Heart right ventricle (tissue), 16 donors: ENCODE measurements around the gene EBP. TPM values are rescaled to one million over a fixed set of nuclear protein-coding genes. Genes with fewer than 3 reads are reported as not detected.

Source experiments
- ATAC-seq, 8 donors: fragments of 200-7000 bp; cut with Tn5 transposase; one replicate each; pipeline ENCODE4 v1.9.1; 2020; ENCODE audit warnings: mild to moderate bottlenecking in 8 of 8, moderate library complexity in 8 of 8, moderate number of reproducible peaks in 1 of 8
- DNase-seq, 2 donors: peaks; one replicate each; pipeline ENCODE4 v3.0.0-alpha.2; 2020
- H3K27ac ChIP-seq, 10 donors: fragments of 200-600 bp; sonication (generic) in 2 of 10; one replicate each; pipeline versions ENCODE4 v1.5.0 to v1.8.0; 2020 to 2022; ENCODE audit warnings: mild to moderate bottlenecking in 3 of 10
- H3K27me3 ChIP-seq, 7 donors: fragments of 200-600 bp; one replicate each; pipeline ENCODE4 v1.8.0; 2021 to 2022; ENCODE audit warnings: mild to moderate bottlenecking in 2 of 7
- H3K36me3 ChIP-seq, 9 donors: fragments of 200-600 bp; sonication (generic) in 1 of 9; one replicate each; pipeline versions ENCODE4 v1.5.0 to v1.8.0; 2020 to 2022; ENCODE audit warnings: mild to moderate bottlenecking in 2 of 9
- H3K4me1 ChIP-seq, 9 donors: fragments of 200-600 bp; sonication (generic) in 1 of 9; one replicate each; pipeline versions ENCODE4 v1.5.0 to v1.8.0; 2020 to 2022; ENCODE audit warnings: mild to moderate bottlenecking in 4 of 9
- H3K4me3 ChIP-seq, 10 donors: fragments of 200-600 bp; sonication (generic) in 2 of 10; one replicate each; pipeline versions ENCODE4 v1.5.0 to v1.8.0; 2020 to 2022; ENCODE audit warnings: mild to moderate bottlenecking in 7 of 10, moderate library complexity in 2 of 10
- H3K9me3 ChIP-seq, 11 donors: fragments of 200-600 bp in 10 of 11; sonication (generic) in 2 of 11; one replicate each; pipeline versions ENCODE4 v1.5.0 to v1.8.0; 2013 to 2022; ENCODE audit warnings: mild to moderate bottlenecking in 2 of 11, control low read depth in 1 of 11, moderate library complexity in 1 of 11
- WGBS, 2 donors: extraction: QIAGEN DNeasy Blood & Tissue Kit; methylation state at CpG; one replicate each; pipeline ENCODE4 v1.1.7; 2013; ENCODE audit warnings: inconsistent platforms in 1 of 2; 5-methylcytosine and 5-hydroxymethylcytosine counted together
- intact Hi-C, 10 donors: fragments of 100-400 bp; cut with DNase I; formaldehyde crosslinking; loops; one replicate each; pipeline versions ENCODE4 v1.11.1 to v1.14.2; 2022
- polyA plus RNA-seq, 2 donors: library from polyadenylated mRNA; stranded (reverse); fragments of 200-250 nt; gene quantifications; one replicate each; pipeline ENCODE4 v1.2.3, GENCODE V29; 2013
- total RNA-seq, 10 donors: library from RNA; stranded (reverse); fragmentation: NEBNext Ultra II Directional in 3 of 10; extraction: Animal tissue kit (Norgen Biotek cat#: 25700) in 3 of 10; gene quantifications; one replicate each; pipeline versions ENCODE4 v1.2.1 to v1.2.4, GENCODE V29; 2021 to 2023
- TF ChIP-seq, protein P1 (sequence below), 9 donors: fragments of 200-600 bp; sonication (generic) in 2 of 9; IDR thresholded peaks; one replicate each; pipeline versions ENCODE4 v1.5.0 to v1.8.0; 2021 to 2022; ENCODE audit warnings: antibody characterized with exemption in 9 of 9, mild to moderate bottlenecking in 5 of 9, moderate library complexity in 1 of 9
- donor health status: Arrhythmogenic right ventricular cardiomyopathy.
- donor health status: ischemic (EF 13 %, LVEDD 7.1; RV severe dilation, severe dysfunction).
- donor health status: healthy with polysubstance abuse.
- donor health status: DM: no; HTN: yes; CAD: no.
- donor health status: DM: no; HTN: no; CAD: no.
- donor health status: ischemic (EF 25% LVEDD 6.9; RV normal size, moderate dysfunction).
- donor health status: ischemic (EF 25% LVEDD 5.7; RV mildly dilated, moderate dysfunction).
- donor health status: healthy.
- donor health status: DM: yes; HTN: yes; CAD: no.
- donor health status: Ischemic cardiomyopathy.
- donor health status: ischemic (EF 35%, LVEDD 5.7; RV mildly dilated, moderate dysfunction).
- donor health status: nonischemic (EF 11% LVEDD 7.7; RV severe dilation, severe dysfunction).
- donor health status: DM: yes; HTN: yes; CAD: no.
- donor health status: PGD.
- donor health status: ischemic (EF 29% LVEDD 5.4; RV normal size, mild dysfunction).
- donor health status: nonischemic (EF 23%, LVEDD 6.1; RV moderate dilation, normal function).

EBP gene
- total and polyA plus RNA-seq, 12 donors: 35.1 to 128 (median 55.9) TPM

DNA sequence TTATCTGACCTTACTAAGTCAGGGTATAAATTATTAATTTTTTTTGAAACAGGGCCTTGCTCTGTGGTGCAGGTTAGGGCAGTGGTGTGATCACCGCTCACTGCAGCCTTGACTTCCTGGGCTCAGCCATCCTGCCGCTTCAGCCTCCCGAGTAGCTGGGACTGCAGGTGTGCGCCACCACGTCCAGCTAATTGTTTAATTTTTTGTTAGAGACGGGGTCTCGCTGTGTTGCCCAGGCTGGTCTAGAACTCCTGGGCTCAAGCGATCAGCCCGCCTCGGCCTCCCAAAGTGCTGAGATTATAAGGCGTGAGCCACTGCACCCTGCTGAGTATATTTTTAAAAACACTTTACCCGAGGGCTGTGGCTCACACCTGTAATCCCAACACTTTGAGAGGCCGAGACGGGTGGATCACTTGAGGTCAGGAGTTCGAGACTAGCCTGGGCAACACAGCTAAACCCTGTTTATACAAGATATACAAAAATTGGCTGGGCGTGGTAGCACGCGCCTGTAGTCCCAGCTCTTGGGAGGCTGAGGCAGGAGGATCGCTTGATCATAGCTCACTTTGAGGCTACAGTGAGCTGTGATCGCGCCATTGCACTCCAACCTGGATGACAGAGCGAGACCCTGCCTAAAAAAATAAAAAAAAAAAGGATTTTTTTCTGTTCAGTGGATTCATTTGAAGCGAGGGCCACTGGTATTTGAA, 17.2 kb downstream of the EBP start:
- Histone ChIP-seq H3K36me3 (peaks cover 0 to 15% (median 0%) of the 10 kb centered on the region in 9 donors), H3K27ac (peak overlapping the region in 9 of 10 donors; percentile 79 to 94 (median 90)), H3K4me1 (peaks cover 0 to 13% (median 6%) of the 10 kb centered on the region in 9 donors), H3K4me3 (peak overlapping the region in 9 of 10 donors; percentile 63 to 79 (median 73)), H3K9me3 (no peaks in the 10 kb centered on the region), H3K27me3 (no peaks in the 10 kb centered on the region)
- ATAC-seq: peak in 2 of 8 donors; percentile 5 to 8
- TF ChIP-seq, protein P1, sequence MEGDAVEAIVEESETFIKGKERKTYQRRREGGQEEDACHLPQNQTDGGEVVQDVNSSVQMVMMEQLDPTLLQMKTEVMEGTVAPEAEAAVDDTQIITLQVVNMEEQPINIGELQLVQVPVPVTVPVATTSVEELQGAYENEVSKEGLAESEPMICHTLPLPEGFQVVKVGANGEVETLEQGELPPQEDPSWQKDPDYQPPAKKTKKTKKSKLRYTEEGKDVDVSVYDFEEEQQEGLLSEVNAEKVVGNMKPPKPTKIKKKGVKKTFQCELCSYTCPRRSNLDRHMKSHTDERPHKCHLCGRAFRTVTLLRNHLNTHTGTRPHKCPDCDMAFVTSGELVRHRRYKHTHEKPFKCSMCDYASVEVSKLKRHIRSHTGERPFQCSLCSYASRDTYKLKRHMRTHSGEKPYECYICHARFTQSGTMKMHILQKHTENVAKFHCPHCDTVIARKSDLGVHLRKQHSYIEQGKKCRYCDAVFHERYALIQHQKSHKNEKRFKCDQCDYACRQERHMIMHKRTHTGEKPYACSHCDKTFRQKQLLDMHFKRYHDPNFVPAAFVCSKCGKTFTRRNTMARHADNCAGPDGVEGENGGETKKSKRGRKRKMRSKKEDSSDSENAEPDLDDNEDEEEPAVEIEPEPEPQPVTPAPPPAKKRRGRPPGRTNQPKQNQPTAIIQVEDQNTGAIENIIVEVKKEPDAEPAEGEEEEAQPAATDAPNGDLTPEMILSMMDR (IDR thresholded peaks at IDR 0.05): no peak
- DNase-seq: no peak
- intact Hi-C loops: no loop called here
- 83 to 87% methylated on average over 23 of the region's 23 CpGs for whole genome bisulfite sequencing, 2 donors

DNA sequence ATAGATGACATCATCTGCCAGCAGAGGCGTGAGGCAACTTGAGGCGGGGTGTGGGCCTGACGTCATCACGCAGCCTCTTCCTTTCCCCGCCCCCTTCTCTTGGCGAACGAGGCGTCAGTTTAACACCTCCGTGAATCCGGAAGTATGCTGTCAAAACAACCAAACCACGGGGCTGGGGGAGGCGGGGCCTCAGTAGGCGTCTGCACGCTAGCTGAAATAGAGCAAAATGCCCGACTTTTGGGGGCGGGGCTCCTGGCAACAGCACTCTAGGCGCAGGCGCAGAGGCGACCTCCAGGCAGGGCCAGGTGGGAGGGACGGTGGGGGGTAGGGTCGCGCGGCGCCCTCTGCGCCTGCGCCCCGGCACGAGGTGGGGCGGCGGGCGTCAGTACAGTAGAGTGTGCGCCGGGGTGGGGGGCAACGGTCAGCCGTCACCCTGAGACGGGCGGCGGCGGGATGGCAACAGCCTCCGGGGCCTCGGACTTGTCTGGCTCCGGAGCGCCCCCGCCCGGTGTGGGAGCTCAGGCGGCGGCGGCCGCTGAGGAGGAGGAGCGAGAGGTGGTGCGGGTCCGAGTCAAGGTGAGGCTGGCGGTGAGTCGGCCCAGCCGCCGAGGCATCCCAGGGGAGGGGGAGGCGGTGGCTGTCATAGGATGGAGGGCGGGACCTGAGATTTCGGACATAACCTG, 17.9 kb downstream of the EBP start, which contains the start of gene TBC1D25:
TBC1D25 (plus strand) TSS at position 370 of the 683 bp plus-strand sequence; CDS start at position 454, 84 bp downstream.
- WGBS, 2 donors: 0 to 1% methylated on average over 25 to 58 of the region's 59 CpGs
- peak; percentile 92 to 97 (median 95) for ATAC-seq

DNA sequence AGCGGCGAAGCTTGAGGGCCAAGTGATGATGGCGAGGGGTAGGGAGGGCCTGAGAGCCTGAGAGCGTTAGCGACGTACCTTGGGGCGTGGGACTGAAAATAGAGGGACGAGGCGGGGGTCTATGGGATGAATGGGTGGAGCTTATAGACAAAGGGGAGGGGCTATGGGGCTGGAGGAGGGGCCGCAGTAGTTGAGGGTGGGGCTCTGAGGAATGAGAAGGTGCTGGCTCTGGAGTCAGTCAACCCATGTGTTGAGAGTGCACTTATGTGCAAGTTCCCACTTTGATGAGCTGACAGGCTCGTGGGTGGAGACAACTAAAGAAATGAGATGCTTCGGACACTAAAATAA, 18.4 kb downstream of the EBP start:
- H3K9me3 ChIP-seq: no peaks in the 10 kb centered on the region
- ATAC-seq: peak; percentile 44 to 81 (median 64)
- H3K27ac ChIP-seq: peak overlapping the region; percentile 73 to 94 (median 88)
- peak; percentile 29 for DNase-seq
- peaks cover 0 to 27% (median 0%) of the 10 kb centered on the region in 9 donors for H3K36me3 ChIP-seq
- peaks cover 0 to 13% (median 6%) of the 10 kb centered on the region in 9 donors for H3K4me1 ChIP-seq
- TF ChIP-seq, protein P1 (IDR thresholded peaks at IDR 0.05): no peak
- H3K27me3 ChIP-seq: no peaks in the 10 kb centered on the region
- 1 to 4% methylated on average over 9 to 12 of the region's 12 CpGs for WGBS, 2 donors
- intact Hi-C loops: no loop called here
- peak overlapping the region; percentile 35 to 79 (median 72) for H3K4me3 ChIP-seq

More for the DNA sequence above, 17.9 kb downstream of the EBP start, which contains the start of gene TBC1D25:
- Histone ChIP-seq H3K9me3 (no peaks in the 10 kb centered on the region), H3K27ac (peak within 1 kb of the TSS; percentile 73 to 94 (median 88)), H3K36me3 (peaks cover 0 to 22% (median 0%) of the 10 kb centered on the region in 9 donors), H3K4me3 (peak within 1 kb of the TSS; percentile 35 to 79 (median 72)), H3K4me1 (peaks cover 0 to 13% (median 6%) of the 10 kb centered on the region in 9 donors), H3K27me3 (no peaks in the 10 kb centered on the region)
- peak; percentile 94 to 96 for DNase-seq
- intact Hi-C loops: no loop called here
- TF ChIP-seq, protein P1 (IDR thresholded peaks at IDR 0.05): peak in 8 of 9 donors; percentile 15 to 65 (median 46)

DNA sequence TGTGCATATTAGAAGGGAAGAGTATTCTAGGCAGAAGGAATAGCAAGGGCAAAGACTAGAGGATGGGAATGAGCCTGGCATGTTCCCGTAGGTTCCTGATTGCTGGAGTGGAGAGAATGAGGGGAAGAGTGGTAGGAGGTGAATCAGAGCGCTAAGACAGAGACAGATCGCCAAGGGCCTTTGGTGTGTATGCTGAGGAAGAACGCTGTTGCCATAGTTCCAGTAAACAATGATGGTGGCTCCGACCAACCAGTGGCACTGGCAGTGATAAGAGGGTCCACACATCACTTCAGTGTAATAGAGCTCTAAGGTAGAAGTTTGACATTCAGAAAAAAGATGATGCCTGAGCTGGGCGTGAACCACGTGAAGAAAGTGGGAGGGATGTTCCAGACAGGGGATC, 18.9 kb downstream of the EBP start:
- Histone ChIP-seq H3K36me3 (peaks cover 0 to 32% (median 0%) of the 10 kb centered on the region in 9 donors), H3K9me3 (no peaks in the 10 kb centered on the region), H3K27ac (peak overlapping the region in 8 of 10 donors; percentile 10 to 94 (median 90)), H3K4me3 (peak overlapping the region in 9 of 10 donors; percentile 63 to 79 (median 73)), H3K4me1 (peaks cover 0 to 13% (median 6%) of the 10 kb centered on the region in 9 donors), H3K27me3 (no peaks in the 10 kb centered on the region)
- TF ChIP-seq, protein P1 (IDR thresholded peaks at IDR 0.05): no peak
- intact Hi-C loops: no loop called here
- WGBS, 2 donors: 53 to 61% methylated on average over 7 of the region's 7 CpGs
- DNase-seq (no peak), ATAC-seq (no peak)
